Umbilical cord (tissue), 2 donors: ENCODE data around the gene HES4. TPM values are rescaled to one million over a fixed set of nuclear protein-coding genes. Genes with fewer than 3 reads are reported as not detected.
"Not testable (repeated sequence)": the region's sequence is repeated elsewhere in the genome, so short reads cannot be mapped to it uniquely, and the experiment has no call there.

Experiments
- DNase-seq: peaks from one replicate; pipeline ENCODE4 v3.0.0-alpha.2; 2015; ENCODE audit warnings: low spot score
- total RNA-seq: library from RNA; depleted of rRNA; stranded (reverse); fragments of >200 nt; gene quantifications from one replicate; pipeline ENCODE4 v1.2.3, GENCODE V29; 2014; ENCODE audit warnings: low replicate concordance; ENCODE audit not compliant: insufficient read depth

HES4 gene
- total RNA-seq, 1 donor from 2014 or later, result 40.2 TPM

- DNase-seq, result no peak
Observed at GRCh38 chr1:1033731-1034438, 34.0 kb upstream of the HES4 start.

DNA sequence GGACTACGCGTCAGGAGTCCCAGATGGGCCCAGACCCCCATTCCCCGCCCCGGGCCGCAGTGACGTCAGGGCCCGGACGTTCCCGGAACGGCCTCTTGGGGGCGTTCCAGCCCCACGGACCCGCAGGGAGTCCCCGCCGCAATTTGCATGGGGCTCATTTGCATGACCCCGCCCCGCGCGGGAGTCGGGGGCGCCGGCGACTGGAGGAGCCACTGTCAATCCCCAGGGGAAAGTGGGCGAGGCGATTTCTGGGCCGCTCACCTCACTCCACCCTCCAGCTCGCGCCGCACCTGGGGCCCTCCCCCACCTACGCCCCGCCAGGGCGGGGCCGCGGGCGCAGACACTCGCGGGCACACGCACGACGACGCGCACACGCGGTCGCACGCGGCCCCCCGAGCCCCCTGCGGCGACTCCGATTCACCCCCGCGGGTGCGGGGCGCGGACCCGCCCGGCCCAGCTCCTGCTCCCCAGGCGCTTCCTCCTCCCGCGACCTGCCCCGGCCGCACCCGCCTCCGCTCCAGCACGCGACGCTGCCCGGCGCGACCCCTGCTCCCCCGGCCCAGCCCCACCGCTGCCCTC lies 33.2 kb upstream of the HES4 start:
- DNase-seq, result peak; percentile 74

- no peak for DNase-seq
Observed at GRCh38 chr1:1032424-1032823, 32.5 kb upstream of the HES4 start.

GRCh38 chr1:1031659-1032235 lies 31.9 kb upstream of the HES4 start:
- DNase-seq, result no peak

DNA sequence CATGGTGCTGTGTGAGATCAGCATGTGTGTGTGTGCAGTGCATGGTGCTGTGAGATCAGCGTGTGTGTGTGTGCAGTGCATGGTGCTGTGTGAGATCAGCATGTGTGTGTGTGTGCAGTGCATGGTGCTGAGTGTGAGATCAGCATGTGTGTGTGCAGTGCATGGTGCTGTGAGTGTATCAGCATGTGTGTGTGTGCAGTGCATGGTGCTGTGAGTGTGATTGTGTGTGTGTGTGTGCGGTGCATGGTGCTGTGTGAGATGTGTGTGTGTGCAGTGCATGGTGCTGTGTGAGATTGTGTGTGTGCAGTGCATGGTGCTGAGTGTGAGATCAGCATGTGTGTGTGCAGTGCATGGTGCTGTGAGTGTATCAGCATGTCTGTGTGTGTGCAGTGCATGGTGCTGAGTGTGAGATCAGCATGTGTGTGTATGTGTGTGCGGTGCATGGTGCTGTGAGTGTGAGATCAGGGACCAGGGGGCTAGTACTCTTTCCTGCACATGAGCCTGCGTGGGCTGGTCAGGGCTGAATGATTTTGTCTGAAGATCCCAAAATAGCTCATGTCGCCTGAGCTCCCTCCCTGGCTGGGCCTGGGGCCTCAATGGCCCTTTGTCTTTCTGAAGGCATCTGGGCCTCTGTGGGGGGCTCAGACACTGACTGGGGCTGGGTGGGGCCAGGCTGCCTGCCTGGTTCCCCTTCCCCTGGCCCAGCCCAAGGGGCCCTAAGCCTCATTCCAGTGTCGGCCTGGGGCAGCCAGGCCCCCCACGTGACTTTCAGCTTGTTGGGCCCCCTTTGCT lies 31.2 kb upstream of the HES4 start:
- DNase-seq, result not testable (repeated sequence)

- DNase-seq, result no peak
Observed at GRCh38 chr1:1027791-1028190, 27.9 kb upstream of the HES4 start.

- DNase-seq, result no peak
Observed at GRCh38 chr1:1026599-1027413, 26.9 kb upstream of the HES4 start.

DNA sequence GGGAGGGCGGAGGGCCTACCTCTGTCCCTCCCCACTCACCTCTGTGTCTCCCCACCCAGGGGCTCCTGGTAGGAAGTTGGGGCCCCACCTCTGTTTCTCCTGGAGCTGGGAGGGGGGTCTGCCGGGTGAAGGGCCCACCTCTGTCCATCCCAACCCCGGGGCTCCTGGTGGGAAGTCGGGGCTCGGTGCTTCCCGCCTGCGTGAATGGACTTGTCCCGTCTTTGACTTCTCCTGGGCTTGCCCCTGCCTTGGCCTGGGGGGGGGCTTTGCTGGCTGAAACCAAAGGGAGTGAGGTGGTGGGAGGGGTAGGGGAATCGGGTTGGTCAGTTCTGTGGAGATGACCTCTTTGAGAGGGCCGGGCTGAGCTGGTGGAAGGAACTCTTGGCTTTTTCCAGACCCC lies 25.8 kb upstream of the HES4 start:
- DNase-seq, result no peak

GRCh38 chr1:1024771-1025699 lies 25.1 kb upstream of the HES4 start:
- peak; percentile 60 for DNase-seq

DNA sequence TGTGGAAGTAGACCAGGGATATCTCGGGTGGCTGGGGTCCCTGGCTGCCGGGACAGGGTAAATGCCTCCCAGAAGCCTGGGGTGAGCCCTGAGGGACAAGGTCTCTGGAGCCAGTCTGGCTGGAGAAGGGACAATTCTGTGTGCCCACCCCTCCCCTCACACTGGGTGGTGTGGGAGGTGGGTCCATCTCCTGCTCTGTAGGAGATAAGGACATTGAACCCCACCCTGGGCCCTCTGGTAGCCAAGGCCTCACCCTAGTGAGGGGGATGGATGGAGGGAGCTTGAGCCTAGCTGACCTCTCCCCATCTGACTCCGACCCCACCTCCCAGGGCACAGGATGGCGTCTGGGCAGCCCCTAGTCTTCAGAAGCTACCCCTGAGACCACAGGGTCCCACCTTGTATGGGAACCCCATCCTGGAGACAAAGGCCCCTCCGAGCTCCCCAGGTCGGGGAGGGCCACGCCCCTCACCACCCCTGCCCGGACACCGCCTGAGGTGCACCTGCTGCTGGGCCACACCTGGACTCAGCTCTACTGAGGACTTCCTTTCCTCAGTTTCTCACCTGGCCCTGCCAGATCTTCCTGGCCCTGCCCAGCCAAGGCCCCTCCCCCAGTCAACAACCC lies 24.4 kb upstream of the HES4 start:
- DNase-seq, result no peak

DNA sequence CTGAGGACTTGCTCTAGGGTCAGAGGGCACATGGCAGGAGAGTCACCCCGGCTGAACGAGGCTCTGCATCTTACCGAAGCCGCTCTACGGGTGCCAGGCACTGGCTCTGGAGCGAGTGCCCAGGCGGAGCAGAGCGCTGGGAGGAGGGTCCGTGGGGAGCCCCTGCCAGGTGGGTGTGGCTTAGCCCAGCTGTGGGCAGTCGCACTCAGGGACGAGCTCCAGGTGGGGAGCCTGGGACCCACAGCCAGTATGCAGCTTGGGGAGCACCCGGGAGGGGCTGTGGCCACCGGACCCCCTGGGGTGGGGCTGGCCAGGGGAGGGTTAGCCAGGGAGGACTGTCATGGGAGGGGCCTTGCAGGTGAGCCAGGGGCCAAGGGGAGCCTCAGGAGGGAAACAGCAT lies 23.8 kb upstream of the HES4 start:
- DNase-seq, result no peak

DNA sequence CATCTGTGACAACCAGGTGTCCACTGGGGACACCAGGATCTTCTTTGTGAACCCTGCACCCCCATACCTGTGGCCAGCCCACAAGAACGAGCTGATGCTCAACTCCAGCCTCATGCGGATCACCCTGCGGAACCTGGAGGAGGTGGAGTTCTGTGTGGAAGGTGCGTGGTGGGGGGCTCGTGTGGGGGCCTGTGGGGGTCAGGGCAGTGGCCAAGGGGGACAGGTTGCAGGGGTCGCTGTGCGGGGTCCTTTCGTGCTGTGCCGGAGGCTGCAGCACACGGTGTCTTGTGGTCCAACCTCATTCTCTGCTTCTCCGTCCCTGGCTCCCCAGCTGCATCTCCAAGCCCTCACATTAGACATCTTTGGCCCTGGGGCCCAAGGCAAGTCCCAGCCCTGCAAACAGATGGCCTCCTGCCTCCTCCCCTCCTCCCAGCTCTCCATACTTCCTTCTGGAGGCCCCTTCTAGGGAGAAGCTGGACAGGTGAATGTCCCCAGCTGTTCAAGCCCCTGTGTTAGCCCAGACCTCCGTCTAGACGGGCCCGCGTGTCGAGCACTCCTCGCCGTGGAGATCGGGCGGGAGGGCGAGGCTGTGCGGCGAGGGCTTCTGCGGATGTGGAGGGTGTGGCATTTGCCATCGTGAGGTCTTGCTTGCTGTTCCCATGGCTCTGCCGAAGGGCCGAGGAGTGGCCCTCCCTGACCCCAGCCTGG lies 22.6 kb upstream of the HES4 start:
- DNase-seq, result no peak

GRCh38 chr1:1021920-1022259 lies 22.0 kb upstream of the HES4 start:
- DNase-seq, result no peak

DNA sequence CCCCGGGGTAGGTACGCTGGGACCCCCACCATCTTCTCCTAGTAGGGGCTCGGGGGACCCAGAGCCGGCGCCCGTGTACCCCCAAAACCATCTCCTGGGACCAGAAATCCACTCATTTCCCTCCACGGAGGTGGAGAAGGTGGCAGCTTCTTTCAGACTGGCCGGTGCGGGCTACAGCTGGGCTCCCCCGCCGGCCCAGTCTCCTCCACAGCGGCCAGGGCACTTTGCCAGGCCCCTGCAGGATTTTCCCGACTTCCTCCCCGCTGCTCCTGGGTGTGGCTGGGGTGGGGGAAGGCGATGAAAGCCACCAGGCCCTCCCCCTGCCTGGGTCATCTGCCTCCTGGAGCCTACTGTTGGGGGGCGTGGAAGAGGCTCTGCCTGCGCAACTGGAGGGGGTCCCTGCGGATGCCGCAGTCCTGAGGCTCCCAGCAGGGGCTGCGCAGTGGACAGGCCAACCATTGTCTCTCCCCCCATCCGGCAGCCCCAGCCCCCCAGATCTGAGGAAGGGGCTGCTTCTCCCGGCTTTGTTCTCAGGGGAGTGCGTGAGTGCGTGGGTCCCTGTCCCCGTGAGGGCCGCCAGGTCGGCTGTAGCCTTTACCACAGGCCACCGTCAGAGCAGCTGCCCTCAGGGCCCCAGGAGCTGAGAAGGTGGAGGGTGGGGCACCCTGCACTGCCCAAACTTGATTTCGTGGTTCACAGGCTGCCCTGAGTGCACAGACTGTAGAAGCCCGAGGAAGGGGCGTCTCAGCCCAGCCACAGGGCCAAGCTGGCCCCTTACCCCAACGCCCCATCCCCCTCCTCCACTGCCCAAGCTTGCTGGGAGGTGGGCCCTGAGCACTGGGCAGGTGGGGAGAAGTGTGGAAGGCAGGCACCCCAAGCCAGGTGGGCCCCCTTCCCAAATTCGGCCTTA lies 21.4 kb upstream of the HES4 start:
- DNase-seq, result peak; percentile 81

DNA sequence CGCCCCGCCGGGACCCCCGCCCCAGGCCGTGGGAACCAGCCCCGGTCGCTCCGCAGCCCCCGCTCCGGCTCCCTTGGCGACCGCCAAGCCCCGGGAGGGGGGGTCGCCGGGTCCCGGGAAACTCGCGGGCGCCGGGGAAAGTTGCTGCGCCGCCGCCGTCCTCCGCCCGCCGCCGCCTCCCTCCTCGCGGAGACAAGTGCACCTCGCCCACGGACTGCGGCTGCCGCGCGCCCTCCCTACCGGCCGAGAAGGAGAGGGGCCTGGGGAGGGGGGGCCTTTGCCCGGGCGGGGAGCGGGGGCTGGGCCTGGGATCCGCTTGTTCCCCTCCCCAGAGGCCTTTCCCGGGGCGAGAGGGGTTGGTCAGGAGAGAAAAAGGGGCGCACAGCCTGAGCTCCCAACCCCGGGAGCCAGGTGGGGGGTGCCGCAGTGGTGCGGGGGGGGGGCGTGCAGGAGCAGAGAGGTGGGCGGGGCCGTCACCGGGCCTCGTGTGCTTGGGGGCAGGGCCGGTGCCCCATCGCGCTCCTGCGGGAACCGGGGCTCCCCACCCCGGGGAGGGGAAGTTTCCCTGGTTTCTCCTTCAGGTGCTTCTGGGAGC lies 20.6 kb upstream of the HES4 start:
- DNase-seq, result no peak

DNA sequence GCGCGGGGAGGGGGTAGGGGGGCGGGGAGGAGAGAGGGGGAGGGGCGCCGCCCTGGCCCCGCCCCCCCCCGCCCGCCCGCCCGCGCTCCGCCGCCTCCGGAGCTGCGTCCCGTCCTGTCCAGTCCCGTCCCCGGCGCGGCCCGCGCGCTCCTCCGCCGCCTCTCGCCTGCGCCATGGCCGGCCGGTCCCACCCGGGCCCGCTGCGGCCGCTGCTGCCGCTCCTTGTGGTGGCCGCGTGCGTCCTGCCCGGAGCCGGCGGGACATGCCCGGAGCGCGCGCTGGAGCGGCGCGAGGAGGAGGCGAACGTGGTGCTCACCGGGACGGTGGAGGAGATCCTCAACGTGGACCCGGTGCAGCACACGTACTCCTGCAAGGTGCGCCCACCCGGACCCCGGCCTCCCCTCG lies 20.1 kb upstream of the HES4 start, which contains the start of gene AGRN:
TSS of gene AGRN (plus strand) at position 121 of the 405 bp plus-strand sequence. CDS start at position 174, 53 bp downstream.
- no peak for DNase-seq

DNA sequence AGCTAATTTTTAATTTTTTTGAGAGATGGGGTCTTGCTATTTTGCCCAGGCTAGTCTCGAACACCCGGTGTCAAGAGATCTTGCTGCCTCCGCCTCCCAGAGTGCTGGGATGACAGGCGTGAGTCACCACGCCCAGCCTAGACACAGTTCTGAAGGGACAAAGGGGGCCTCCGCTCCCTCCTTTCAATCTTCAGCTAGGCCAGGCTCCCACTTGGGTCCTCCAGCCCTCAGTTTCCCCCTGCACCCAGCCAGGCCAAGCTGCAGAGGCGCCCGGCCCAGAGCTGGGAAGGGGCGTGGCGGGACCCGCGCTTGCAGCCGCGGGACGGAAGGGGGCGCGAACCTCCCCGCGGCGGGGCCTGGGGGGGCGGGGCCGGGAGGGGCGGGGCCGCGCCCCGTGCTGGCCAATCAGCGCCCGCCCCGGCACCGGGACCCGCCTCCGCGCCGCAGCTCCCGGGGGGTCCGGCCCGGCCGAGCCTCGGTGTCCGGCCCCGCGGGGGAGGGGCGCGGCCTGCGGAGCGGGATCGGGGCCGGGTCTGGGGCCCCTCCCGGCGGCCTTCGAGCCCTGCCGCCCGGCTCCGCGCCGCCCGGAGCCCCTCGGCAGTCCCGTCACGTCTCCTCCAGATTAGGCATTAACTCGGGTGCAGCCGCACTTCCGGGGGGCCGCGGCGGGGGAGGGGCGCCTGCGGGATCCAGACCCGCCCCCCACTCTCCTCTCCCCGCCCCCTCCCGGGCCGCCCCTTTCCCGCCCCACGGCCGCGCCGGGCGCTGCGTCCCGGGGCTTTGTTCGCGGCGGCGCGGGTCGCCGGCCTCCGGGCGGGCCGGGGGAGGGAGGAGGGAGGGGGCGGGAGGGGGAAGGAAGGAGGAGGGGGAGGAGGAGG lies 19.5 kb upstream of the HES4 start:
- peak; percentile 85 for DNase-seq
